Neural cell (in vitro differentiated cells): ENCODE data around the gene STN1.

Experiments
- CTCF ChIP-seq: fragments of 450-650 bp; IDR thresholded peaks from 2 replicates; pipeline ENCODE4 v1.5.1; 2014; ENCODE audit warnings: antibody characterized with exemption, mild to moderate bottlenecking, moderate library complexity; ENCODE audit not compliant: poor library complexity, severe bottlenecking
- EP300 ChIP-seq: fragments of 450-650 bp; conservative IDR thresholded peaks from 2 replicates; pipeline ENCODE4 v1.6.1; 2014; ENCODE audit warnings: antibody characterized with exemption, mild to moderate bottlenecking, moderate library complexity; ENCODE audit not compliant: poor library complexity, severe bottlenecking
- EZH2 ChIP-seq: fragments of 200-600, 300-800 bp; shearing (Covaris generic), sonication (generic); IDR thresholded peaks from 2 replicates; pipeline ENCODE4 v1.6.1; 2014; ENCODE audit warnings: antibody characterized with exemption, low read length, borderline replicate concordance, mild to moderate bottlenecking; ENCODE audit not compliant: insufficient read depth, poor library complexity, severe bottlenecking
- RAD21 ChIP-seq: fragments of 450-650 bp; conservative IDR thresholded peaks from 2 replicates; pipeline ENCODE4 v1.6.1; 2014; ENCODE audit warnings: antibody characterized with exemption, mild to moderate bottlenecking, moderate library complexity
- REST ChIP-seq: IDR thresholded peaks from 2 replicates; pipeline ENCODE4 v1.6.1; 2012; ENCODE audit warnings: borderline replicate concordance
- SMC3 ChIP-seq: fragments of 450-650 bp; conservative IDR thresholded peaks from 2 replicates; pipeline ENCODE4 v1.6.1; 2014; ENCODE audit warnings: antibody characterized with exemption, mild to moderate bottlenecking, moderate library complexity; ENCODE audit not compliant: poor library complexity
- TAF1 ChIP-seq: IDR thresholded peaks from 2 replicates; pipeline ENCODE4 v1.6.1; 2012; ENCODE audit warnings: low read depth

- TF ChIP-seq TAF1 (no peak), CTCF (no peak), EZH2 (no peak), RAD21 (no peak), REST (no peak), EP300 (no peak), SMC3 (no peak)
These were observed 62.6 kb downstream of the STN1 start, which contains the start of gene SH3PXD2A for GRCh38 chr10:103855424-103855823.
